Uterus (tissue), 4 donors: ENCODE data around the gene CD9. TPM values are rescaled to one million over a fixed set of nuclear protein-coding genes. Genes with fewer than 3 reads are reported as not detected.

Source experiments
- DNase-seq, 2 donors: peaks; one replicate each; pipeline ENCODE4 v3.0.0-alpha.2; 2019 to 2020
- H3K27ac ChIP-seq, 2 donors: fragments of 200-600 bp; sonication (generic); 1 replicate in 1 of 2; 2 replicates in 1 of 2; pipeline ENCODE4 v1.5.1; 2016 to 2018
- H3K27me3 ChIP-seq, 2 donors: fragments of 200-600 bp; sonication (generic); one replicate each; pipeline ENCODE4 v1.5.1; 2018 to 2019; ENCODE audit warnings: control low read depth in 1 of 2
- H3K36me3 ChIP-seq, 2 donors: fragments of 200-600 bp; sonication (generic); one replicate each; pipeline ENCODE4 v1.5.1; 2019; ENCODE audit warnings: control low read depth in 1 of 2
- H3K4me1 ChIP-seq, 2 donors: fragments of 200-600 bp; sonication (generic); one replicate each; pipeline ENCODE4 v1.5.1; 2018 to 2019; ENCODE audit warnings: control low read depth in 1 of 2
- H3K4me3 ChIP-seq, 2 donors: fragments of 200-600 bp; sonication (generic); 1 replicate in 1 of 2; 2 replicates in 1 of 2; pipeline ENCODE4 v1.5.1; 2018 to 2019; ENCODE audit warnings: mild to moderate bottlenecking in 1 of 2
- H3K9me3 ChIP-seq, 2 donors: fragments of 200-600 bp; sonication (generic); one replicate each; pipeline ENCODE4 v1.5.1; 2019; ENCODE audit warnings: control low read depth in 1 of 2
- POLR2A ChIP-seq, 2 donors: fragments of 450-650 bp; IDR thresholded peaks; one replicate each; pipeline ENCODE4 v1.6.1; 2016; ENCODE audit warnings: antibody characterized with exemption in 2 of 2, mild to moderate bottlenecking in 1 of 2, moderate library complexity in 1 of 2
- intact Hi-C: fragments of 100-400 bp; cut with DNase I; formaldehyde crosslinking; loops from one replicate; pipeline ENCODE4 v1.15.1; 2023; ENCODE audit warnings: low total_unique reads
- total RNA-seq, 4 donors: library from RNA; depleted of rRNA in 3 of 4; stranded (reverse); fragments of >200 nt in 3 of 4; gene quantifications; one replicate each; pipeline versions ENCODE4 v1.1.0 to v1.2.4, GENCODE V29; 2014 to 2023
- TF ChIP-seq, protein P1 (sequence below), 4 experiments: fragments of 200-600 bp in 2 of 4; fragments of 450-650 bp in 2 of 4; sonication (generic) in 2 of 4; IDR thresholded peaks; one replicate each; pipeline ENCODE4 v1.5.1; 2016 to 2019; ENCODE audit warnings: antibody characterized with exemption in 4 of 4, mild to moderate bottlenecking in 2 of 4, moderate library complexity in 1 of 4
- donor health status: DM: yes; HTN: yes; CAD: no.

CD9 gene
- total RNA-seq, 4 donors from 2014 or later = 161 to 275 (median 207) TPM

GRCh38 chr12:6177642-6178358 lies 22.4 kb upstream of the CD9 start:
- TF ChIP-seq POLR2A (IDR thresholded peaks at IDR 0.05) = no peak
- TF ChIP-seq, protein P1, sequence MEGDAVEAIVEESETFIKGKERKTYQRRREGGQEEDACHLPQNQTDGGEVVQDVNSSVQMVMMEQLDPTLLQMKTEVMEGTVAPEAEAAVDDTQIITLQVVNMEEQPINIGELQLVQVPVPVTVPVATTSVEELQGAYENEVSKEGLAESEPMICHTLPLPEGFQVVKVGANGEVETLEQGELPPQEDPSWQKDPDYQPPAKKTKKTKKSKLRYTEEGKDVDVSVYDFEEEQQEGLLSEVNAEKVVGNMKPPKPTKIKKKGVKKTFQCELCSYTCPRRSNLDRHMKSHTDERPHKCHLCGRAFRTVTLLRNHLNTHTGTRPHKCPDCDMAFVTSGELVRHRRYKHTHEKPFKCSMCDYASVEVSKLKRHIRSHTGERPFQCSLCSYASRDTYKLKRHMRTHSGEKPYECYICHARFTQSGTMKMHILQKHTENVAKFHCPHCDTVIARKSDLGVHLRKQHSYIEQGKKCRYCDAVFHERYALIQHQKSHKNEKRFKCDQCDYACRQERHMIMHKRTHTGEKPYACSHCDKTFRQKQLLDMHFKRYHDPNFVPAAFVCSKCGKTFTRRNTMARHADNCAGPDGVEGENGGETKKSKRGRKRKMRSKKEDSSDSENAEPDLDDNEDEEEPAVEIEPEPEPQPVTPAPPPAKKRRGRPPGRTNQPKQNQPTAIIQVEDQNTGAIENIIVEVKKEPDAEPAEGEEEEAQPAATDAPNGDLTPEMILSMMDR (IDR thresholded peaks at IDR 0.05) = no peak
- peaks cover 8 to 17% of the 10 kb centered on the region in 2 donors for H3K4me1 ChIP-seq
- no peak overlapping the region for H3K4me3 ChIP-seq
- no peaks in the 10 kb centered on the region for H3K27me3 ChIP-seq
- no peak overlapping the region for H3K27ac ChIP-seq
- no peak for DNase-seq
- H3K36me3 ChIP-seq = no peaks in the 10 kb centered on the region
- intact Hi-C loops = no loop called here
- no peaks in the 10 kb centered on the region for H3K9me3 ChIP-seq

GRCh38 chr12:6178981-6179761 lies 21.0 kb upstream of the CD9 start:
- H3K4me1 ChIP-seq = peaks cover 10 to 24% of the 10 kb centered on the region in 2 donors
- H3K4me3 ChIP-seq = no peak overlapping the region
- DNase-seq = no peak
- TF ChIP-seq, protein P1 (IDR thresholded peaks at IDR 0.05) = peak in 1 of 4 experiments; percentile 20
- no peak for TF ChIP-seq POLR2A (IDR thresholded peaks at IDR 0.05)
- no peaks in the 10 kb centered on the region for H3K27me3 ChIP-seq
- no peaks in the 10 kb centered on the region for H3K9me3 ChIP-seq
- H3K36me3 ChIP-seq = no peaks in the 10 kb centered on the region
- peak overlapping the region; percentile 84 to 85 for H3K27ac ChIP-seq
- intact Hi-C loops = no loop called here

DNA sequence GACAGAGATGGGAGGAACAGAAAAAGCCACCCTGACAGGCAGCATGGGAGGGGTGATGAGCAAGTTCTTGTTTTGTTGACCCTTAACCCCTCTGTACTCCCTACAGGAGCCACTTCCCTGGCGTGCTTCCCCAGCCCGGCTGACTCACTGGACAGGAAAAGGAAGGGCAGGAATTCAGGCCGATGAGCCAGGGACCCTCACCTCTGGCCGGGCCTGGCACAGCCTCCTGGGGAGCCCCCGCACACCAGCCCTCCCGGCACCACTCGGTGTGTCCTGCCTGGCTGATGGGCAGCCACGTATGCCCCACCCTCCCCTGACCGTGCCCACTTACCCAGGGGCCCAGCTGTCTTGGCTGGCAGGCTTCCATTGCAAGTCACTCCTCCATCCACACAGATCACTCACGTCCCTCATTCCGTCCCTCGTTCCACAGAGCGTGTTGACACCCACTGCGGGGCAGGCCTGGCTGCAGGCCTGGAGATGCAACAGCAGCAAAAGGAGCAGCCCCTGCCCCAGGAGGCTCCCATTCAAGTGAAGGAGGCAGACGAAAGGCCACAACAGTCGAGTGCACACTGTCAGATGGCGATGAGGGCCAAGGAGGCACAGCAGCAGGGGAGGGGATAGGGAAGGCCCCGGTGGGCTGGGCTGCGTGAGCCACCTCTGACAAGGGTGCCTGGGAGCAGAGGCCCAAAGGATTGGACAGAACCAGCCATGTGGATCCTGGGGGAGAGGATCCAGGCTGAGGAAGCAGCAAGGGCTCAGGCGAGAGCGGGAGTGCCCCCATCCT lies 19.7 kb upstream of the CD9 start:
- Histone ChIP-seq H3K4me1 (peaks cover 10 to 24% of the 10 kb centered on the region in 2 donors), H3K36me3 (no peaks in the 10 kb centered on the region), H3K27ac (peak overlapping the region; percentile 84 to 85), H3K4me3 (no peak overlapping the region), H3K27me3 (no peaks in the 10 kb centered on the region), H3K9me3 (no peaks in the 10 kb centered on the region)
- no peak for TF ChIP-seq POLR2A (IDR thresholded peaks at IDR 0.05)
- TF ChIP-seq, protein P1 (IDR thresholded peaks at IDR 0.05) = no peak
- intact Hi-C loops = loop anchor here (10.0 kb wide), 1 partner anchor 116 kb away; no protein-coding TSS in a partner anchor
- peak; percentile 76 to 89 for DNase-seq

DNA sequence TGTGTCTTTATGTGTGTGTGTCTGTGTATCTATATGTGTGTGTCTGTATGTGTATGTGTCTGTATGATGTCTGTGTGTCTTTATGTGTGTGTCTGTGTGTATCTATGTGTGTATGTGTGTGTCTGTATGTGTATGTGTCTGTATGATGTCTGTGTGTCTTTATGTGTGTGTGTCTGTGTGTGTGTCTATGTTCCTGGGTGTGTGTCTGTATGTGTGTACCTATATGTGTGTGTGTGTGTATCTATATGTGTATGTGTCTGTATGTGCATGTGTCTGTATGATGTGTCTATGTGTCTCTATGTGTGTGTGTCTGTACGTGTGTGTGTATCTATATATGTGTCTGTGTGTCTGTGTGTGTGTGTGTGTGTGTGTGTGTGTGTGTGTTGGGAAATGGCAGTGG lies 19.0 kb upstream of the CD9 start:
- Histone ChIP-seq H3K9me3 (no peaks in the 10 kb centered on the region), H3K4me1 (peaks cover 10 to 24% of the 10 kb centered on the region in 2 donors), H3K27ac (peak overlapping the region; percentile 84 to 85), H3K4me3 (no peak overlapping the region), H3K36me3 (no peaks in the 10 kb centered on the region), H3K27me3 (no peaks in the 10 kb centered on the region)
- no peak for DNase-seq
- intact Hi-C loops = loop anchor here (10.0 kb wide), 1 partner anchor 116 kb away; no protein-coding TSS in a partner anchor
- TF ChIP-seq, protein P1 (IDR thresholded peaks at IDR 0.05) = no peak
- no peak for TF ChIP-seq POLR2A (IDR thresholded peaks at IDR 0.05)
